ENCODE measurements around the gene FGD4.

DNA sequence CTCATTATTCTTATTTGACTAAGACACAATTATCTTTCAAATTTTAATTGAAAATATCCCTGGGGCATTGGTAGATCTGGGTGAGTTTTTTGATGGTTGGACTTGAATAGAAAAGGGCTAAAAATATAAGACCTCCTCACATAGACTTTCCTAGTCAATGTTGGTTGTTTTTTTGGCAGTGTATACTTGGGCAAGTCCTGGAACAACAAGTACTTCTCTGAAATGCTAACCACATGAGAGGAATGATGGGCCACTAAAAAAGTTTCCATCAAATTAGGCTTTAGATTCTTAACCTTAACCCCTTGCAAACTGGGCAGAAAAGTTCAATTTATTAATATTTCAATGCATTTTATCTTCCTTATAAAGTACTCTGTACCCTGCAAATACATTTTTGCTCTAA, 97.6 kb downstream of the FGD4 start:
- TF ChIP-seq, protein P1, sequence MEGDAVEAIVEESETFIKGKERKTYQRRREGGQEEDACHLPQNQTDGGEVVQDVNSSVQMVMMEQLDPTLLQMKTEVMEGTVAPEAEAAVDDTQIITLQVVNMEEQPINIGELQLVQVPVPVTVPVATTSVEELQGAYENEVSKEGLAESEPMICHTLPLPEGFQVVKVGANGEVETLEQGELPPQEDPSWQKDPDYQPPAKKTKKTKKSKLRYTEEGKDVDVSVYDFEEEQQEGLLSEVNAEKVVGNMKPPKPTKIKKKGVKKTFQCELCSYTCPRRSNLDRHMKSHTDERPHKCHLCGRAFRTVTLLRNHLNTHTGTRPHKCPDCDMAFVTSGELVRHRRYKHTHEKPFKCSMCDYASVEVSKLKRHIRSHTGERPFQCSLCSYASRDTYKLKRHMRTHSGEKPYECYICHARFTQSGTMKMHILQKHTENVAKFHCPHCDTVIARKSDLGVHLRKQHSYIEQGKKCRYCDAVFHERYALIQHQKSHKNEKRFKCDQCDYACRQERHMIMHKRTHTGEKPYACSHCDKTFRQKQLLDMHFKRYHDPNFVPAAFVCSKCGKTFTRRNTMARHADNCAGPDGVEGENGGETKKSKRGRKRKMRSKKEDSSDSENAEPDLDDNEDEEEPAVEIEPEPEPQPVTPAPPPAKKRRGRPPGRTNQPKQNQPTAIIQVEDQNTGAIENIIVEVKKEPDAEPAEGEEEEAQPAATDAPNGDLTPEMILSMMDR (IDR thresholded peaks at IDR 0.05) = no peak
- TF ChIP-seq POLR2A (IDR thresholded peaks at IDR 0.05) = no peak
